ENCODE data around the gene ZSCAN10. TPM values are rescaled to one million over a fixed set of nuclear protein-coding genes. Genes with fewer than 3 reads are reported as not detected.

Gene ZSCAN10
- total RNA-seq, 1 donor from 2014 or later: not detected

DNA sequence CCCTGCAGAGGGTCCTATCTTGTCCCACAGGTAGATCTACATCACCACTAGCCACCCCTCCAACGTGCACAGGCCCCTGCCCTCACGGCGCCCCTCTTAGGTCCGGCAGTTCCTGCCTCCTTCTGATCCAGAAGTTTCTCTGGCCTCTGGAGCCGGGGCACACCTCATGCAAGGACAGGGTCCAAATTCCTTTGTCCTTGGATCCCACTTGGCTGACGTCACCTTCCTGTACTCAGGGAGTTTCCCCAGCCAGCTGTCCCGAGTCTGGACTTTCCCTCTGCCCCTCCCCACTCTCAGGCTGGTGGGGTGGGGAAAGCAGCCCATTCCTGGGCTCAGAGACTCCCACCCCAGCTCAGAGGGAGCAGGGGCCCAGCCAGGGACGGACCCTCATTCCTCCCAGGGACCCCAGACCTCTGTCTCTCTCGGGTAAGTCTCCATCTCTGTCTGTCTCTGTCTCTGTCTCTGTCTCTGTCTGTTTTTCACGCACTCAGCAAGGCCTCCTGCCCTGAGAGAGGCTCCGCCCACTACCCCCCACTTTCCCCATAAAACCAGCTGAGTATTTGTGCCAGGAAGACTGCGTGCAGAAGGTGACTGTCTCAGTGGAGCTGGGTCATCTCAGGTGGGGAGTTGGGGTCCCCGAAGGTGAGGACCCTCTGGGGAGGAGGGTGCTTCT, 33.9 kb downstream of the ZSCAN10 start, which contains the start of gene IL32:
Gene IL32 (plus strand): TSS at position 572 of the 673 bp plus-strand sequence. CDS start 172 bp downstream, outside the sequence.
- peak within 1 kb of the TSS; percentile 76 for H3K27ac ChIP-seq
- H3K4me3 ChIP-seq: peak within 1 kb of the TSS; percentile 52
- H3K9me3 ChIP-seq: no peaks in the 10 kb centered on the region
- peaks cover 7% of the 10 kb centered on the region for H3K4me1 ChIP-seq
- DNase-seq: no peak
- intact Hi-C loops (cut with DNase I): no loop called here
- ATAC-seq: peak; percentile 75
- no peaks in the 10 kb centered on the region for H3K27me3 ChIP-seq
- no peaks in the 10 kb centered on the region for H3K36me3 ChIP-seq
- TF ChIP-seq, protein P1, sequence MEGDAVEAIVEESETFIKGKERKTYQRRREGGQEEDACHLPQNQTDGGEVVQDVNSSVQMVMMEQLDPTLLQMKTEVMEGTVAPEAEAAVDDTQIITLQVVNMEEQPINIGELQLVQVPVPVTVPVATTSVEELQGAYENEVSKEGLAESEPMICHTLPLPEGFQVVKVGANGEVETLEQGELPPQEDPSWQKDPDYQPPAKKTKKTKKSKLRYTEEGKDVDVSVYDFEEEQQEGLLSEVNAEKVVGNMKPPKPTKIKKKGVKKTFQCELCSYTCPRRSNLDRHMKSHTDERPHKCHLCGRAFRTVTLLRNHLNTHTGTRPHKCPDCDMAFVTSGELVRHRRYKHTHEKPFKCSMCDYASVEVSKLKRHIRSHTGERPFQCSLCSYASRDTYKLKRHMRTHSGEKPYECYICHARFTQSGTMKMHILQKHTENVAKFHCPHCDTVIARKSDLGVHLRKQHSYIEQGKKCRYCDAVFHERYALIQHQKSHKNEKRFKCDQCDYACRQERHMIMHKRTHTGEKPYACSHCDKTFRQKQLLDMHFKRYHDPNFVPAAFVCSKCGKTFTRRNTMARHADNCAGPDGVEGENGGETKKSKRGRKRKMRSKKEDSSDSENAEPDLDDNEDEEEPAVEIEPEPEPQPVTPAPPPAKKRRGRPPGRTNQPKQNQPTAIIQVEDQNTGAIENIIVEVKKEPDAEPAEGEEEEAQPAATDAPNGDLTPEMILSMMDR (IDR thresholded peaks at IDR 0.05): no peak

- ATAC-seq: no peak
These were observed 35.3 kb downstream of the ZSCAN10 start for GRCh38 chr16:3063625-3064386.

GRCh38 chr16:3062553-3062952, 36.5 kb downstream of the ZSCAN10 start:
- ATAC-seq: no peak
- H3K4me3 ChIP-seq: no peak overlapping the region
- intact Hi-C loops (cut with DNase I): no loop called here
- TF ChIP-seq, protein P1 (IDR thresholded peaks at IDR 0.05): no peak
- no peaks in the 10 kb centered on the region for H3K9me3 ChIP-seq
- peaks cover 22% of the 10 kb centered on the region for H3K4me1 ChIP-seq
- no peak overlapping the region for H3K27ac ChIP-seq
- DNase-seq: no peak
- no peaks in the 10 kb centered on the region for H3K36me3 ChIP-seq
- no peaks in the 10 kb centered on the region for H3K27me3 ChIP-seq

More at GRCh38 chr16:3063625-3064386, 35.3 kb downstream of the ZSCAN10 start:
- Histone ChIP-seq H3K27ac (no peak overlapping the region), H3K9me3 (no peaks in the 10 kb centered on the region), H3K27me3 (no peaks in the 10 kb centered on the region), H3K36me3 (no peaks in the 10 kb centered on the region), H3K4me1 (peaks cover 13% of the 10 kb centered on the region), H3K4me3 (no peak overlapping the region)
- TF ChIP-seq, protein P1 (IDR thresholded peaks at IDR 0.05): no peak
- no peak for DNase-seq
- intact Hi-C loops (cut with DNase I): no loop called here

GRCh38 chr16:3060339-3061127, 38.6 kb downstream of the ZSCAN10 start:
- Histone ChIP-seq H3K36me3 (no peaks in the 10 kb centered on the region), H3K9me3 (no peaks in the 10 kb centered on the region), H3K27me3 (no peaks in the 10 kb centered on the region), H3K4me1 (peaks cover 15% of the 10 kb centered on the region), H3K4me3 (no peak overlapping the region), H3K27ac (no peak overlapping the region)
- ATAC-seq (no peak), DNase-seq (no peak)
- TF ChIP-seq, protein P1 (IDR thresholded peaks at IDR 0.05): no peak
- intact Hi-C loops (cut with DNase I): no loop called here

- H3K4me1 ChIP-seq: peaks cover 20% of the 10 kb centered on the region
These were observed 39.3 kb downstream of the ZSCAN10 start for GRCh38 chr16:3059723-3060242.

More at GRCh38 chr16:3059723-3060242, 39.3 kb downstream of the ZSCAN10 start:
- intact Hi-C loops (cut with DNase I): no loop called here
- Histone ChIP-seq H3K4me3 (peak overlapping the region; percentile 86), H3K27me3 (no peaks in the 10 kb centered on the region), H3K27ac (peak overlapping the region; percentile 82), H3K9me3 (no peaks in the 10 kb centered on the region), H3K36me3 (no peaks in the 10 kb centered on the region)
- TF ChIP-seq, protein P1 (IDR thresholded peaks at IDR 0.05): no peak
- ATAC-seq (no peak), DNase-seq (no peak)

Measured in upper lobe of right lung (tissue), 1 donor.